ENCODE measurements around the gene OR52B2.

DNA sequence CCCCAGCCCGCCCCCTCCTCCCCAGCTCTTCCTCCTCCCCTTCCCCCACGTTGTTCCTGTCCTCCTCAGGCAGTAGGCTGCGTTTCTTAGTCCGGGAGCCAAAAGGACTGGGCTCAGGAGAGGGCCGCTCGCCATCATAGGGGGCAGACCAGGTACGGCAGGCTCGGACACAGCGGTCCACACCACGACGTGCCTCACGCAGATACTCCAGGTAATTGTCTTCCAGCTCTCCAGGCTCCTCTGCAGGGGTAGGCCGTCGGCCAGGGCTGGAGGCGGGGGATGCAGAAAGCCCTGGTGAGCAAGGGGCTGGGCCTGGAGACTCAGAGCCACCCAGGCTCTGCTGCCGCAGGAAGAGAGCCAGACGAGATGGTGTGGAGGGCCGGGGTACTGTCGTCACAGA is 47.6 kb upstream of the OR52B2 start:
- TF ChIP-seq E2F4 (CRISPR knock-in tag; IDR thresholded peaks at IDR 0.05; ENCODE audit: borderline replicate concordance, low read depth) (no peak), KAT7 (CRISPR knock-in tag; IDR thresholded peaks at IDR 0.05; ENCODE audit: borderline replicate concordance) (no peak), ESRRA (CRISPR knock-in tag; IDR thresholded peaks at IDR 0.05; ENCODE audit: borderline replicate concordance) (no peak), ZNF671 (CRISPR knock-in tag; IDR thresholded peaks at IDR 0.05) (no peak), ELF4 (CRISPR knock-in tag; IDR thresholded peaks at IDR 0.05; ENCODE audit: low read depth) (no peak), TEAD4 (CRISPR knock-in tag; IDR thresholded peaks at IDR 0.05) (no peak), JAZF1 (CRISPR knock-in tag; IDR thresholded peaks at IDR 0.05) (no peak)
- TF ChIP-seq, protein P1, sequence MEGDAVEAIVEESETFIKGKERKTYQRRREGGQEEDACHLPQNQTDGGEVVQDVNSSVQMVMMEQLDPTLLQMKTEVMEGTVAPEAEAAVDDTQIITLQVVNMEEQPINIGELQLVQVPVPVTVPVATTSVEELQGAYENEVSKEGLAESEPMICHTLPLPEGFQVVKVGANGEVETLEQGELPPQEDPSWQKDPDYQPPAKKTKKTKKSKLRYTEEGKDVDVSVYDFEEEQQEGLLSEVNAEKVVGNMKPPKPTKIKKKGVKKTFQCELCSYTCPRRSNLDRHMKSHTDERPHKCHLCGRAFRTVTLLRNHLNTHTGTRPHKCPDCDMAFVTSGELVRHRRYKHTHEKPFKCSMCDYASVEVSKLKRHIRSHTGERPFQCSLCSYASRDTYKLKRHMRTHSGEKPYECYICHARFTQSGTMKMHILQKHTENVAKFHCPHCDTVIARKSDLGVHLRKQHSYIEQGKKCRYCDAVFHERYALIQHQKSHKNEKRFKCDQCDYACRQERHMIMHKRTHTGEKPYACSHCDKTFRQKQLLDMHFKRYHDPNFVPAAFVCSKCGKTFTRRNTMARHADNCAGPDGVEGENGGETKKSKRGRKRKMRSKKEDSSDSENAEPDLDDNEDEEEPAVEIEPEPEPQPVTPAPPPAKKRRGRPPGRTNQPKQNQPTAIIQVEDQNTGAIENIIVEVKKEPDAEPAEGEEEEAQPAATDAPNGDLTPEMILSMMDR (IDR thresholded peaks at IDR 0.05) = no peak

Data from WTC11 (cell line).